ENCODE results near the gene TMCC1. TPM values are rescaled to one million over a fixed set of nuclear protein-coding genes. Genes with fewer than 3 reads are reported as not detected.
A peak's percentile ranks its signal among the peaks of the same experiment; 100 is the strongest.

Gene TMCC1
- total RNA-seq, 1 experiment from 2014 or later, result 6.2 TPM

- Histone ChIP-seq H3F3A (ENCODE audit: low read length, unreplicated experiment) (no peaks in the 10 kb centered on the region), H3K9ac (ENCODE audit: low read length) (no peak overlapping the region), H3K79me2 (ENCODE audit: low read length) (peaks cover 13% of the 10 kb centered on the region), H2AFZ (ENCODE audit: low read length) (no peak overlapping the region), H3K27me3 (ENCODE audit: low read length) (no peaks in the 10 kb centered on the region), H3K9me3 (ENCODE audit: low read length) (no peaks in the 10 kb centered on the region), H3K36me3 (ENCODE audit: low read depth, low read length) (no peaks in the 10 kb centered on the region), H3K27ac (ENCODE audit: low read length) (no peak overlapping the region), H3K9me2 (replicated peaks; ENCODE audit: low read length) (no peaks in the 10 kb centered on the region), H3K4me1 (ENCODE audit: insufficient read depth, low read length) (peaks cover 15% of the 10 kb centered on the region), H3K4me3 (ENCODE audit: low read length) (no peak overlapping the region), H4K20me1 (ENCODE audit: low read length) (no peaks in the 10 kb centered on the region), H3K4me2 (ENCODE audit: low read length) (no peak overlapping the region)
- CTCF ChIA-PET, result no interaction called here
- ATAC-seq, result no peak
- DNase-seq, result no peak
- POLR2A ChIA-PET (ENCODE audit: unreplicated experiment), result no interaction called here
- TF ChIP-seq EZH2phosphoT487 (IDR thresholded peaks at IDR 0.05; ENCODE audit: borderline replicate concordance, low read length) (no peak), CTCF (conservative IDR thresholded peaks at IDR 0.05; ENCODE audit: low read depth, low read length) (no peak), EZH2 (IDR thresholded peaks at IDR 0.05; ENCODE audit: low read length, unreplicated experiment) (no peak)
- BruUV-seq (replicated peaks), result no TSS peak
- intact Hi-C loops (cut with micrococcal nuclease), result no loop called here
These were observed 159.1 kb downstream of the TMCC1 start for GRCh38 chr3:129734449-129734848.

GRCh38 chr3:129732200-129732876 is 161.2 kb downstream of the TMCC1 start:
- H3F3A ChIP-seq (ENCODE audit: low read length, unreplicated experiment), result no peaks in the 10 kb centered on the region
- ChIA-PET CTCF (no interaction called here), POLR2A (ENCODE audit: unreplicated experiment) (no interaction called here)
- peak overlapping the region; percentile 72 for H3K27ac ChIP-seq (ENCODE audit: low read length)
- H3K27me3 ChIP-seq (ENCODE audit: low read length), result no peaks in the 10 kb centered on the region
- peak overlapping the region; percentile 49 for H3K4me2 ChIP-seq (ENCODE audit: low read length)
- H3K79me2 ChIP-seq (ENCODE audit: low read length), result peaks cover 13% of the 10 kb centered on the region
- intact Hi-C loops (cut with micrococcal nuclease), result loop anchor here (2.0 kb wide), 1 partner anchor 82 kb away; no protein-coding TSS in a partner anchor
- no peaks in the 10 kb centered on the region for H3K9me2 ChIP-seq (replicated peaks; ENCODE audit: low read length)
- peak overlapping the region; percentile 12; the same call in 1 of the 2 replicates for H3K9ac ChIP-seq (ENCODE audit: low read length)
- no peak overlapping the region for H3K4me3 ChIP-seq (ENCODE audit: low read length)
- H4K20me1 ChIP-seq (ENCODE audit: low read length), result no peaks in the 10 kb centered on the region
- peak; percentile 94 for ATAC-seq
- TF ChIP-seq CTCF (conservative IDR thresholded peaks at IDR 0.05; ENCODE audit: low read depth, low read length) (no peak), EZH2 (IDR thresholded peaks at IDR 0.05; ENCODE audit: low read length, unreplicated experiment) (no peak), EZH2phosphoT487 (IDR thresholded peaks at IDR 0.05; ENCODE audit: borderline replicate concordance, low read length) (no peak)
- no peaks in the 10 kb centered on the region for H3K9me3 ChIP-seq (ENCODE audit: low read length)
- no peaks in the 10 kb centered on the region for H3K36me3 ChIP-seq (ENCODE audit: low read depth, low read length)
- no TSS peak for BruUV-seq (replicated peaks)
- DNase-seq, result peak; percentile 48
- no peak overlapping the region for H2AFZ ChIP-seq (ENCODE audit: low read length)
- H3K4me1 ChIP-seq (ENCODE audit: insufficient read depth, low read length), result peaks cover 15% of the 10 kb centered on the region

- Histone ChIP-seq H3K27me3 (ENCODE audit: low read length) (no peaks in the 10 kb centered on the region), H3K9me3 (ENCODE audit: low read length) (no peaks in the 10 kb centered on the region), H3F3A (ENCODE audit: low read length, unreplicated experiment) (no peaks in the 10 kb centered on the region), H3K27ac (ENCODE audit: low read length) (no peak overlapping the region), H3K4me1 (ENCODE audit: insufficient read depth, low read length) (peaks cover 8% of the 10 kb centered on the region), H4K20me1 (ENCODE audit: low read length) (no peaks in the 10 kb centered on the region), H3K79me2 (ENCODE audit: low read length) (peaks cover 28% of the 10 kb centered on the region), H3K9me2 (replicated peaks; ENCODE audit: low read length) (no peaks in the 10 kb centered on the region), H2AFZ (ENCODE audit: low read length) (no peak overlapping the region), H3K9ac (ENCODE audit: low read length) (no peak overlapping the region), H3K4me2 (ENCODE audit: low read length) (no peak overlapping the region), H3K36me3 (ENCODE audit: low read depth, low read length) (no peaks in the 10 kb centered on the region), H3K4me3 (ENCODE audit: low read length) (no peak overlapping the region)
- POLR2A ChIA-PET (ENCODE audit: unreplicated experiment), result no interaction called here
- CTCF ChIA-PET, result no interaction called here
- no peak for ATAC-seq
- no peak for TF ChIP-seq EZH2phosphoT487 (IDR thresholded peaks at IDR 0.05; ENCODE audit: borderline replicate concordance, low read length)
- no peak for TF ChIP-seq CTCF (conservative IDR thresholded peaks at IDR 0.05; ENCODE audit: low read depth, low read length)
- no peak for TF ChIP-seq EZH2 (IDR thresholded peaks at IDR 0.05; ENCODE audit: low read length, unreplicated experiment)
- no TSS peak for BruUV-seq (replicated peaks)
- no peak for DNase-seq
- intact Hi-C loops (cut with micrococcal nuclease), result no loop called here
These were observed 165.8 kb downstream of the TMCC1 start for GRCh38 chr3:129727707-129728106.
